H9 (cell line): Measurements from ENCODE around the gene DPP10. TPM values are rescaled to one million over a fixed set of nuclear protein-coding genes. Genes with fewer than 3 reads are reported as not detected.

Experiments
- DNase-seq: peaks from one replicate; pipeline ENCODE4 v3.0.0-alpha.2; 2017
- H2AFZ ChIP-seq: one replicate; pipeline ENCODE4 v1.6.1; 2013; ENCODE audit warnings: mild to moderate bottlenecking, low read length, control low read depth, moderate library complexity
- H2AK5ac ChIP-seq: 2 replicates; pipeline ENCODE4 v1.6.1; 2013; ENCODE audit warnings: low read length, control low read depth, mixed read lengths; ENCODE audit not compliant: insufficient read length
- H2BK120ac ChIP-seq: one replicate; pipeline ENCODE4 v1.6.1; 2013; ENCODE audit warnings: low read depth, mild to moderate bottlenecking, low read length, control low read depth, inconsistent platforms; ENCODE audit not compliant: poor library complexity, severe bottlenecking
- H2BK12ac ChIP-seq: 2 replicates; pipeline ENCODE4 v1.6.1; 2013; ENCODE audit warnings: low read length, control low read depth, mixed read lengths, low read depth; ENCODE audit not compliant: insufficient read length
- H2BK15ac ChIP-seq: 2 replicates; pipeline ENCODE4 v1.6.1; 2013; ENCODE audit warnings: low read depth, low read length, control low read depth
- H2BK20ac ChIP-seq: one replicate; pipeline ENCODE4 v1.6.1; 2013; ENCODE audit warnings: low read depth, mild to moderate bottlenecking, low read length, control low read depth, inconsistent platforms; ENCODE audit not compliant: poor library complexity, severe bottlenecking
- H2BK5ac ChIP-seq: 2 replicates; pipeline ENCODE4 v1.6.1; 2013; ENCODE audit warnings: low read length, control low read depth, mixed read lengths; ENCODE audit not compliant: insufficient read length
- H3K14ac ChIP-seq: 2 replicates; pipeline ENCODE4 v1.6.1; 2013; ENCODE audit warnings: low read length, control low read depth; ENCODE audit not compliant: insufficient read depth
- H3K18ac ChIP-seq: 2 replicates; pipeline ENCODE4 v1.6.1; 2013; ENCODE audit warnings: low read depth, mild to moderate bottlenecking, mixed read lengths, low read length, control low read depth; ENCODE audit not compliant: insufficient read length
- H3K23ac ChIP-seq: 2 replicates; pipeline ENCODE4 v1.6.1; 2013; ENCODE audit warnings: low read length, control low read depth, mixed read lengths, low read depth; ENCODE audit not compliant: insufficient read length
- H3K23me2 ChIP-seq: 2 replicates; pipeline ENCODE4 v1.6.1; 2013; ENCODE audit warnings: low read depth, mild to moderate bottlenecking, mixed read lengths, low read length, control low read depth; ENCODE audit not compliant: insufficient read length, poor library complexity, severe bottlenecking
- H3K27ac ChIP-seq: 2 replicates; pipeline ENCODE4 v1.5.1; 2013; ENCODE audit warnings: low read length, control low read depth, mixed read lengths, low read depth; ENCODE audit not compliant: insufficient read length
- H3K27me3 ChIP-seq: 2 replicates; pipeline ENCODE4 v1.6.1; 2013; ENCODE audit warnings: low read length, control low read depth, inconsistent platforms; ENCODE audit not compliant: insufficient read depth
- H3K4ac ChIP-seq: 2 replicates; pipeline ENCODE4 v1.6.1; 2013; ENCODE audit warnings: low read depth, mild to moderate bottlenecking, control low read depth, inconsistent platforms, low read length, moderate library complexity
- H3K4me1 ChIP-seq: 2 replicates; pipeline ENCODE4 v1.6.1; 2013; ENCODE audit warnings: low read length, control low read depth, inconsistent platforms; ENCODE audit not compliant: insufficient read depth
- H3K4me2 ChIP-seq: 2 replicates; pipeline ENCODE4 v1.6.1; 2013; ENCODE audit warnings: low read length, control low read depth, mixed read lengths; ENCODE audit not compliant: insufficient read length, insufficient read depth
- H3K56ac ChIP-seq: 2 replicates; pipeline ENCODE4 v1.6.1; 2013; ENCODE audit warnings: low read depth, mild to moderate bottlenecking, mixed read lengths, low read length, control low read depth; ENCODE audit not compliant: insufficient read length
- H3K79me1 ChIP-seq: 2 replicates; pipeline ENCODE4 v1.6.1; 2013; ENCODE audit warnings: low read depth, mild to moderate bottlenecking, moderate library complexity, low read length, control low read depth, inconsistent platforms; ENCODE audit not compliant: insufficient read depth, poor library complexity, severe bottlenecking
- H3K79me2 ChIP-seq: 2 replicates; pipeline ENCODE4 v1.6.1; 2013; ENCODE audit warnings: low read length, control low read depth, inconsistent platforms; ENCODE audit not compliant: insufficient read depth
- H3K9ac ChIP-seq: 2 replicates; pipeline ENCODE4 v1.6.1; 2013; ENCODE audit warnings: low read length, control low read depth, mixed read lengths; ENCODE audit not compliant: insufficient read length; ENCODE audit errors: extremely low read depth
- H3K9me3 ChIP-seq: one replicate; pipeline ENCODE4 v1.6.1; 2013; ENCODE audit warnings: low read depth, low read length, inconsistent platforms; ENCODE audit not compliant: control insufficient read depth
- H3T11ph ChIP-seq: one replicate; pipeline ENCODE4 v1.6.1; 2013; ENCODE audit warnings: mild to moderate bottlenecking, low read length, control low read depth, inconsistent platforms
- H4K20me1 ChIP-seq: one replicate; pipeline ENCODE4 v1.6.1; 2013; ENCODE audit not compliant: control insufficient read depth, insufficient read length, insufficient read depth
- H4K5ac ChIP-seq: 2 replicates; pipeline ENCODE4 v1.6.1; 2013; ENCODE audit warnings: low read depth, mild to moderate bottlenecking, mixed read lengths, low read length, control low read depth; ENCODE audit not compliant: insufficient read length
- H4K8ac ChIP-seq: replicated peaks from 2 replicates; pipeline ENCODE4 v1.6.1; 2013; ENCODE audit warnings: low read length, control low read depth, mixed read lengths, low read depth; ENCODE audit not compliant: insufficient read length
- H4K91ac ChIP-seq: 2 replicates; pipeline ENCODE4 v1.6.1; 2013; ENCODE audit warnings: low read depth, mild to moderate bottlenecking, moderate library complexity, mixed read lengths, low read length, control low read depth; ENCODE audit not compliant: insufficient read length
- H3K27ac Mint-ChIP-seq, 3 experiments: 2 replicates in 2 of 3; 3 replicates in 1 of 3; pipeline ENCODE4 v1.8.0; 2020 to 2021; ENCODE audit warnings: mixed read lengths in 3 of 3, mild to moderate bottlenecking in 1 of 3, moderate library complexity in 1 of 3
- H3K27me3 Mint-ChIP-seq: 2 replicates; pipeline ENCODE4 v1.8.0; 2021; ENCODE audit warnings: low read depth, mild to moderate bottlenecking, moderate library complexity, mixed read lengths
- H3K36me3 Mint-ChIP-seq, 3 experiments: 2 replicates in 2 of 3; 3 replicates in 1 of 3; pipeline ENCODE4 v1.8.0; 2020 to 2021; ENCODE audit warnings: low read depth in 3 of 3, mixed read lengths in 3 of 3; ENCODE audit not compliant: insufficient read depth in 1 of 3
- H3K4me1 Mint-ChIP-seq, 2 experiments: 2 replicates each; pipeline ENCODE4 v1.8.0; 2020; ENCODE audit warnings: mixed read lengths in 2 of 2
- H3K4me3 Mint-ChIP-seq, 2 experiments: 2 replicates in 1 of 2; 3 replicates in 1 of 2; pipeline ENCODE4 v1.8.0; 2020 to 2021; ENCODE audit warnings: mild to moderate bottlenecking in 2 of 2, mixed read lengths in 2 of 2, moderate library complexity in 1 of 2
- H3K9me3 Mint-ChIP-seq, 2 experiments: 2 replicates in 1 of 2; 3 replicates in 1 of 2; pipeline ENCODE4 v1.8.0; 2020; ENCODE audit warnings: mild to moderate bottlenecking in 2 of 2, mixed read lengths in 2 of 2, moderate library complexity in 1 of 2
- CTCF ChIP-seq: fragments of 200-600 bp; sonication (generic); conservative IDR thresholded peaks from 3 replicates; pipeline ENCODE4 v1.8.0; 2021; ENCODE audit warnings: antibody characterized with exemption, mild to moderate bottlenecking
- WGBS: extraction: QIAGEN DNeasy Blood & Tissue Kit; methylation state at CpG from one replicate; pipeline ENCODE4 v1.1.7; 2013; ENCODE audit warnings: missing lambda C conversion rate, low lambda C conversion rate, mixed read lengths; ENCODE audit not compliant: insufficient read length; ENCODE audit errors: extremely low coverage; 5-methylcytosine and 5-hydroxymethylcytosine counted together
- total RNA-seq: library from RNA; stranded (reverse); gene quantifications from 2 replicates; pipeline ENCODE4 v1.2.1, GENCODE V29; 2021

Gene DPP10
- total RNA-seq, 1 experiment from 2014 or later = 11.3 TPM

- Mint-ChIP-seq H3K27me3 (no peaks in the 10 kb centered on the region), H3K36me3 (peaks cover 0 to 5% (median 0%) of the 10 kb centered on the region in 3 experiments; a peak in 1 of 7 replicates), H3K4me3 (no peak overlapping the region), H3K9me3 (peaks cover 0 to under 1% of the 10 kb centered on the region in 2 experiments; a peak in 1 of 5 replicates), H3K4me1 (peaks cover 22 to 26% of the 10 kb centered on the region in 2 experiments), H3K27ac (peak overlapping the region in 1 of 3 experiments; percentile 46; a peak in 4 of 7 replicates)
- no peak overlapping the region for H3K4me2 ChIP-seq
- no peak overlapping the region for H2BK5ac ChIP-seq
- no peak overlapping the region for H2BK12ac ChIP-seq
- no peak overlapping the region for H4K8ac ChIP-seq
- no peaks in the 10 kb centered on the region for H3K4me1 ChIP-seq
- H3K79me1 ChIP-seq = no peaks in the 10 kb centered on the region
- no peak overlapping the region for H4K91ac ChIP-seq
- no peak overlapping the region for H2BK15ac ChIP-seq
- H2BK120ac ChIP-seq = no peak overlapping the region
- no peak overlapping the region for H2BK20ac ChIP-seq
- H3K14ac ChIP-seq = no peak overlapping the region
- no peaks in the 10 kb centered on the region for H4K20me1 ChIP-seq
- WGBS = no CpG with 5 or more reads among the region's 3 CpGs
- H3K18ac ChIP-seq = no peak overlapping the region
- no peak overlapping the region for H3K23ac ChIP-seq
- H3K27me3 ChIP-seq = no peaks in the 10 kb centered on the region
- H3K9me3 ChIP-seq = no peaks in the 10 kb centered on the region
- no peak overlapping the region for H2AK5ac ChIP-seq
- no peak overlapping the region for H2AFZ ChIP-seq
- H3K56ac ChIP-seq = no peak overlapping the region
- H3K23me2 ChIP-seq = no peaks in the 10 kb centered on the region
- H3T11ph ChIP-seq = no peak overlapping the region
- no peak for TF ChIP-seq CTCF
- no peak overlapping the region for H4K5ac ChIP-seq
- H3K4ac ChIP-seq = no peak overlapping the region
- H3K79me2 ChIP-seq = no peaks in the 10 kb centered on the region
- DNase-seq = no peak
- H3K27ac ChIP-seq = no peak overlapping the region
- no peak overlapping the region for H3K9ac ChIP-seq
Observed at GRCh38 chr2:114515882-114516281, 73.4 kb downstream of the DPP10 start.
